H1 (cell line): ENCODE measurements around the gene PACC1. TPM values are rescaled to one million over a fixed set of nuclear protein-coding genes. Genes with fewer than 3 reads are reported as not detected.

Source experiments
- BRCA1 ChIP-seq: IDR thresholded peaks from 2 replicates; pipeline ENCODE4 v1.6.1; 2012; ENCODE audit warnings: low read depth, low read length, improper control_type of control experiment
- CBX8 ChIP-seq: fragments of 300-800, 300-1000 bp; sonication (generic); IDR thresholded peaks from 2 replicates; pipeline ENCODE4 v1.7.1; 2016; ENCODE audit warnings: low read depth, low read length, borderline replicate concordance
- CEBPB ChIP-seq: IDR thresholded peaks from 2 replicates; pipeline ENCODE4 v1.6.1; 2012; ENCODE audit warnings: low read depth, low read length
- CHD2 ChIP-seq: IDR thresholded peaks from 2 replicates; pipeline ENCODE4 v1.6.1; 2012; ENCODE audit warnings: low read length, improper control_type of control experiment
- CHD7 ChIP-seq: fragments of 300-600 bp; sonication (generic); IDR thresholded peaks from 2 replicates; pipeline ENCODE4 v1.7.1; 2012; ENCODE audit warnings: low read length, moderate library complexity, mild to moderate bottlenecking, inconsistent platforms; ENCODE audit not compliant: insufficient replicate concordance
- FOSL1 ChIP-seq: IDR thresholded peaks from 2 replicates; pipeline ENCODE4 v1.6.1; 2011; ENCODE audit warnings: mild to moderate bottlenecking, low read depth, low read length, moderate library complexity; ENCODE audit not compliant: insufficient read depth
- GABPA ChIP-seq: IDR thresholded peaks from 2 replicates; pipeline ENCODE4 v1.6.1; 2011; ENCODE audit warnings: mild to moderate bottlenecking, low read length, moderate library complexity, borderline replicate concordance; ENCODE audit not compliant: insufficient read depth
- KDM4A ChIP-seq: IDR thresholded peaks from one replicate; pipeline ENCODE4 v1.7.1; 2012; ENCODE audit warnings: low read depth, mild to moderate bottlenecking, moderate library complexity, low read length, inconsistent platforms; ENCODE audit not compliant: severe bottlenecking
- NRF1 ChIP-seq: IDR thresholded peaks from 2 replicates; pipeline ENCODE4 v1.6.1; 2011; ENCODE audit warnings: mild to moderate bottlenecking, low read depth, low read length, improper control_type of control experiment
- SAP30 ChIP-seq: fragments of 300-600 bp; sonication (generic); IDR thresholded peaks from 2 replicates; pipeline ENCODE4 v1.7.1; 2012; ENCODE audit warnings: low read length, moderate library complexity, mild to moderate bottlenecking, inconsistent platforms; ENCODE audit not compliant: insufficient read depth, insufficient replicate concordance
- SIX5 ChIP-seq: IDR thresholded peaks from 2 replicates; pipeline ENCODE4 v1.6.1; 2011; ENCODE audit warnings: mild to moderate bottlenecking, low read depth, low read length
- SP2 ChIP-seq: IDR thresholded peaks from 2 replicates; pipeline ENCODE4 v1.6.1; 2012; ENCODE audit warnings: mild to moderate bottlenecking, low read length, inconsistent platforms
- polyA plus RNA-seq, 7 experiments: library from polyadenylated mRNA; depleted of rRNA in 3 of 7; stranded (reverse) in 5 of 7; unstranded in 2 of 7; fragments of >200 nt in 5 of 7; fragments of 200-250 nt in 2 of 7; gene quantifications; 1 replicate in 5 of 7; 2 replicates in 1 of 7; 4 replicates in 1 of 7; pipeline versions ENCODE4 v1.2.1 to v1.2.3, GENCODE V29; 2011 to 2013; ENCODE audit warnings: missing spikeins in 2 of 7, mixed read lengths in 2 of 7
- total RNA-seq: library from RNA; stranded (reverse); fragmentation: NEBNext Ultra II Directional; extraction: Animal tissue kit (Norgen Biotek cat#: 25700); gene quantifications from 2 replicates; pipeline ENCODE4 v1.2.1, GENCODE V29; 2021

The PACC1 gene
- total and polyA plus RNA-seq, 2 of the 8 experiments (the other 6 are each of a cell fraction or from before 2014, with no cell fraction given): 18.8 to 23.5 TPM

- TF ChIP-seq CHD7 (no peak), GABPA (no peak), SIX5 (no peak), FOSL1 (no peak), BRCA1 (no peak), KDM4A (no peak), SP2 (no peak), CBX8 (no peak), CHD2 (no peak), NRF1 (no peak), SAP30 (no peak), CEBPB (no peak)
These were observed 25.7 kb upstream of the PACC1 start (continued) for GRCh38 chr1:212440419-212440818.
